GM10266 (cell line): ENCODE data around the gene NISCH.

ENCODE experiments used
- DNase-seq: peaks from one replicate; pipeline ENCODE4 v3.0.0; 2012; ENCODE audit errors: extremely low spot score
- CTCF ChIP-seq: IDR thresholded peaks from 2 replicates; pipeline ENCODE4 v1.5.1; 2012; ENCODE audit warnings: mild to moderate bottlenecking, low read depth; ENCODE audit not compliant: control insufficient read depth, insufficient read depth; ENCODE audit errors: missing control alignments

Gene NISCH

GRCh38 chr3:52527732-52528585 is 72.6 kb downstream of the NISCH start:
- no peak for TF ChIP-seq CTCF
- DNase-seq: no peak

- DNase-seq: peak; percentile 12
- no peak for TF ChIP-seq CTCF
These were observed 73.4 kb downstream of the NISCH start for GRCh38 chr3:52528586-52529375.

- TF ChIP-seq CTCF: no peak
- DNase-seq: no peak
These were observed 74.3 kb downstream of the NISCH start for GRCh38 chr3:52529376-52530333.

- no peak for TF ChIP-seq CTCF
- peak; percentile 15 for DNase-seq
These were observed 75.8 kb downstream of the NISCH start for GRCh38 chr3:52530918-52531826.

- TF ChIP-seq CTCF: no peak
- peak; percentile 12 for DNase-seq
These were observed 76.6 kb downstream of the NISCH start for GRCh38 chr3:52531860-52532516.

GRCh38 chr3:52532517-52532837 is 77.1 kb downstream of the NISCH start:
- no peak for TF ChIP-seq CTCF
- DNase-seq: peak; percentile 56
